Measurements from ENCODE around the gene TULP4.

TULP4 gene

DNA sequence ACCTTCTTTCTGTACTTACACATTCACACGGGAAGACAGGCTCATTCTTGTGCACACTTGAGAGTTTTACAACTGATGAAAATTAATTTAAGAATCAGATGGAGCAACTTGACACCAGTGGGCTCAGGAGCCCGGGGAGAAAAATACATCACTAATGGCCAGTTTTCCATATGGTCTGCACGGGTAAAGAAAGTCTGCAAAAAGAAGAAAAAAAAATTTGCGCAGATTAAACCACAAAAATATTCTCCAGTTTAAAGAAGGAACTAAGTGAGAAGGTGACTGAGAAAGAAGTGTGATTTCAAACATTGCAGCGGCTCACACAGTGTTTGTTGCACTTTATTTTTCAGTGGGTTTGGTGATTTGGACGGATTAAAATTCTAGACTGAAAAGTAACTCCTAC is at the start of gene TULP4:
Gene TULP4 (plus strand): TSS at position 301 of the 400 bp plus-strand sequence. CDS start 1,552 bp downstream, outside the sequence.
- no peak for DNase-seq (ENCODE audit: low read depth in 2 of 2)

- DNase-seq (ENCODE audit: low read depth in 2 of 2) = no peak
These were observed 49.5 kb upstream of the TULP4 start for GRCh38 chr6:158262755-158263154.

DNA sequence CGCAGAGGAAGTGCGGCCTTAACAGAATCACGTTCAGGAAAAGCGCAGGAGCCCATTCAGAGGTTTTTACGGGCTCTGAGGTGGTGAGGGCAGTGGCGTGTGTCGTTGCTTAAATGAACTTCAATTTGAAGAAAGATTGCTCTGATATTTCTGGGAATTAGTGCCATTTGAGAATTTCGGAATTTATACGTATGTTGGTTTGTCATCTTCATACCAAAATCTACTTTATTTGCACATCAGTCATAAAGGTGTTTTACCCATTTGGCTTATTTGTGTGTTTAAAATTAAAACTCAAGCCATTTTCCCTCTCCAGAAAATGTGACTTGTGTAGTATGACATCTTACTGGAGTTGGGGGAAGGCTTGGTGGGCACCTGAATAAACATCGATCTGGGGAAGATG is 48.1 kb upstream of the TULP4 start:
- no peak for DNase-seq (ENCODE audit: low read depth in 2 of 2)

DNA sequence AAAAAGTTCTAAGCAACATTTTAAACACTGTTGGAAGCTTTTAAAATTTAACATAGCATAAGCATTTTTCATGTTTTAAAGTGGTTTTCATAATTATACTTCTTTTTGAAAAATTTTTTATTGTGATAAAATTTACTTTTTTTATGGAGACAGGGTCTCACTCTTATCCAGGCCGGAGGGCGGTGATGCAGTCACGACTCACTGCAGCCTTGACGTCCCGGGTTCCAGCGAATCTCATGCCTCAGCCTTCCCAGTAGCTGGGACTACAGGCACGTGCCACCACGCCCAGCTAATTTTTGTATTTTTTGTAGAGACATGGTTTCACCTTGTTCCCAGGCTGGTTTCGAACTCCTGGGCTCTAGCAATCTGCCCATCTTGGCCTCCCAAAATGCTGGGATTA is 46.1 kb upstream of the TULP4 start:
- DNase-seq (ENCODE audit: low read depth in 2 of 2) = no peak

GRCh38 chr6:158268361-158269147 is 43.7 kb upstream of the TULP4 start:
- DNase-seq (ENCODE audit: low read depth in 2 of 2) = no peak

DNA sequence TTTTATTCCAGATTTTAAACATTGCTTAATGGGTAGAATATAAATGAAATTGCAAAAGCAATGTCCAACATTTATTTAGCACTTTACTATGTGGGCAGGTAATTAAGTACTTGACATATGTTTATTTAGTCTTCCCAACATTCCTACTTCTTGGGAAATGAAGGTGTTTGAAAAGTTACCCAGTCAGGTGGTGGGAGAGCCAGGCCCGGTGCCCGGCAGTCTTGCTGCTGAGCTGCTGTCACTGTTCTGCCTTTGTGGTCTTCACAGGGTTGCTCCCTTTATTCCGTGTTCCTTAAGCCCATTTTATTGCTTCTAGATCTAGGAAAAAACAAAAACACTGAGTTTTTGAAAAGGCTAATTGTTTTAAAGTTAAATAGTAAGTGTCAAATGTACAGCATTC is 42.6 kb upstream of the TULP4 start:
- no peak for DNase-seq (ENCODE audit: low read depth in 2 of 2)

- no peak for DNase-seq (ENCODE audit: low read depth in 2 of 2)
These were observed 41.7 kb upstream of the TULP4 start for GRCh38 chr6:158270389-158271127.

- DNase-seq (ENCODE audit: low read depth in 2 of 2) = no peak
These were observed 39.9 kb upstream of the TULP4 start for GRCh38 chr6:158272324-158272723.

DNA sequence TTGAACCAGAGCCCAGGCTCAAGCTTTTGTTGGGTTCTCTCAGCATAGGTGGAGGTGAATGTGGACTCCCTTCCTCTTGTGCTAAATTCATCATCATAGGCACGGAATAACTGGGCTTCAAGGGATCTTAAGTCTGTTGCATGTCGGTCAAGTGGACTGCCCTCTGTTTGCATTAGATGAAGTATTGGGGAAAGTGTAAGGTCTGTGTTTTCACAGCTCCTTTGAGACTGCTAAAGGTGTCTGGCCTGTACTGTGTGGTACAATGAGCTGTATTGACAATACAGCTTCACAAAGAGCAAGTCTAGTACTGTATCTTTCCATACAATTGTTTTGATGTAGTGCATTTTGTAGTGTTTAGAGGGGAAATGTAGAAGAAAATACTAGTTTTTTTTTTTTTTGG is 34.3 kb upstream of the TULP4 start:
- no peak for DNase-seq (ENCODE audit: low read depth in 2 of 2)

DNA sequence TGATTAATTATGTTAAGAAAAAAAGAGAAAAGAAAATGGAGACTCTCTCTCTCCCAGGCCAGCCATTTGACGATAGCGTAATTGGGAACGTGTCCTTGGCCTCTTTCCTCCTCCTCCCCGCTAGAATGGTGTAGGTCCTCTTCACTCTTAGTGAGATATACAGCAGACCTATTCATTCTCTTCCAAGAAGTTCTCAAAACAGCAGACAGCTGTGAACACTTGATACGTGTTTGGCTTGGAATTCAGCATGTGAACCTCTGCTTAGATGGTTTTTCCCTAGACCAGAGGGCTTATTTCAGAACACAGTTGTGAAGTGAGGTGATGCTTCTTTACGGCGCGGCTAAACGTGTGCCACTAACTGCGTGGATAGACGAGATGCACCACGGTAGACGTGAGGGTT is 32.6 kb upstream of the TULP4 start:
- DNase-seq (ENCODE audit: low read depth in 2 of 2) = no peak

GRCh38 chr6:158283304-158283980 is 28.8 kb upstream of the TULP4 start:
- DNase-seq (ENCODE audit: low read depth in 2 of 2) = no peak

DNA sequence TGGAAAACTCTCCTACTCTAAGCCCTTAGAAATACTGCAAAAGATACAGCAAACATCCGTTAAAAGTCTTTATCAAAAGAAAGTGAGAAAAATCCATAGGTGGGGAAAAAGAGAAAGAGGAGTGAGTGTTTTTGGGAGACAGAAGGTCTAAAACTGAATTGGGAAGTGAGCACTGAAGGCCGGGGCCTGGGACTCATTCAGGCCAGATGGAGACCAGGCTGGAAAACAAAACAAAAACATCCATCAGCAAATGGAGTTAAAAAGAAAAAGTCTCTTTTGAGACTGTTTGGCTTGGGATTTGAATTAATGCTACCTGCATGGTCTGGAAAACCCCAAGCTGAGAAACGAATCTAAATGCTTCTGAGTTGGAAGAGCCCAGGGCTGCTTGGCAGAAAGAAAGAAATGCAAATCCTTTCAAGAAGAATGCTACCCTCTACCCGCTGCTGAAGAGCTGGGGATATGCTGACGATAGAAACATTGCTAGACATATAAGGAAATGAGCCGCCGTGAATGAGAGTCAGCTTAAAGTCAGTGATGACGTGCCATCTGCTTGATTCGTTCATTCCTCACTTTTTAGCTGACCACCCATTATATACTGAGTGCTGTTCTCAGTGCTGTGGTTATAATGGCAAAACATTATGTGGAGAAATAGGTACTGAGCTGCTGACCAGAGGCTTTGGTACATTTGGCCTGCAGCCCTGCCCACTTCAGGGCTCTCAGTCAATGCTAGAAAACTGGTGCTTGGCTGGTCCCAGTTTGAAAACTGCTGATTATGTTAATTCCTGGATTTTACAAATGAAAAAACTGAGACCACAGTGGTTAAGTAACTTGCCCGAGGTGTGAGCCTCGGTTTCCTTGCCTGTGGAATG is 28.0 kb upstream of the TULP4 start:
- no peak for DNase-seq (ENCODE audit: low read depth in 2 of 2)

DNA sequence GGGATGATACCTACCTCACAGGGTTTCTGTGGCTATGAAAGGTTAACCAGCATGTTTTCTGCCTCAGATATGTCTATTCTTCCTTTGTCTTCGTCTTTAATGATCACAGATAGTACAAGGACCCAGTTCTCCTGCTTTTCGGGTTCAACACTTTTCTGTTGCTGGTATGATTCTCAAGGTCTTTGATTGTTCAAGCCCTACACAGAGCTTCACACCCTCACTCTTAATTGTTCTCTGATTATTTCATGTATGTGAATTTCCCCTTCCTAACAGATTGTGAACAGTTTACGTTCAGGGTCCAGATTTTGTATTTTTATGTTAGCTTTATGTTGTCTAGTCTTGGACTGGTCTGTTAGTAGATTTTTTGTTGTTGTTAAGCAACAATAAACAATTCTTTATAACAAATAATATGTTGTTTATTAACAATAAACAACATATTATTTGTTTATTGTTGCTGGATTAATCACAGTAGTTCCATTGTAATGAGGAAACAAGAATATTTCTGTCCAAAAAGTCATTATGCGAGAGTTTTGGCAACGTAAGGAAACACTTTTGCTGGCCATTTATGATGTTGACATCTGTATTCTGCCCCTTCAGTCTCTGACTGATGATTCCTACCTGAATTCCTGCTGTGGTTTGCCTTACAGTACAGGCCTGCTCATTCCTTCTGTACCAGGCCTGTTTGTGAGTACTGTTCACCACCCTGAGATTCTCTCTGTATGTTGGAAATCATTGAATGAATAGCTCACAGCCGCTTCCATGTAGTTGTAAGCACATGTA is 27.2 kb upstream of the TULP4 start:
- no peak for DNase-seq (ENCODE audit: low read depth in 2 of 2)

- no peak for DNase-seq (ENCODE audit: low read depth in 2 of 2)
These were observed 26.6 kb upstream of the TULP4 start for GRCh38 chr6:158285656-158286021.

DNA sequence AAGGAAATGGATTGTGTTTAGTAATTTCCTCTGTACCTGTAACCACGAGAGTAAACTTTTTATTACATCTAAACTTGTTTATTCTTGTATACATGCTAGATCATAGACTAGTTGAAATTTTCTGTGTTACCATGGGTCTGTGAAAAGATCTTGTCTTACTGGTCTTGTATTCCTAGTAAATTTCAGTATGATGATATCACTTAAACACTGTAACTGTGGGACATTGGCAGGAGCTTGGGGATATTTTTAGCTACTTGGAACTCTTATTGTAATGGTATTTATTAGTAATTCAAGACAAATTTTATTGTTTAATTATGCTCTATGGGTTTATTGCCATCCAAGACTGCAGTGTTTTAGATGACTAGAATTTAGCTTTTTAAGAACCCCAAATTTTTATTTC is 25.9 kb upstream of the TULP4 start:
- no peak for DNase-seq (ENCODE audit: low read depth in 2 of 2)

DNA sequence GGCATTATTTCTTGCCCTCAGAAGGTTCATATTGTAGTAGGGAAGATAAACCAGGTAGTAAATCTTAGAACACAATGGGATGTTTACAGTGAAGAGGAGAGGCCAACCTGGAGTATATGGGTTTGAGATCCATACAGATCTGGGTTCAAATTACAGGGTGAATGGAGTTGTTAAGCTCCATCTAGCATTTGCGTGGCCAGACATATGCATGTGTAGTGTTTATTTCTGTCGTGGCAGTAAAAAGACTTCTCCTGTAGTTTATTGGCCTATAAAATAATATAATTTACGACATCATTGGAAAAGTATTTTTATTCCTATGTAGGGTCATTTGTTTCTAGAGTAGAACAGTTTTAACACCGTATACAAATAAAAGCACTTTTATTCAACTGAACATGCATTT is 25.2 kb upstream of the TULP4 start:
- no peak for DNase-seq (ENCODE audit: low read depth in 2 of 2)

- DNase-seq (ENCODE audit: low read depth in 2 of 2) = no peak
These were observed 22.2 kb upstream of the TULP4 start for GRCh38 chr6:158290040-158290439.

DNA sequence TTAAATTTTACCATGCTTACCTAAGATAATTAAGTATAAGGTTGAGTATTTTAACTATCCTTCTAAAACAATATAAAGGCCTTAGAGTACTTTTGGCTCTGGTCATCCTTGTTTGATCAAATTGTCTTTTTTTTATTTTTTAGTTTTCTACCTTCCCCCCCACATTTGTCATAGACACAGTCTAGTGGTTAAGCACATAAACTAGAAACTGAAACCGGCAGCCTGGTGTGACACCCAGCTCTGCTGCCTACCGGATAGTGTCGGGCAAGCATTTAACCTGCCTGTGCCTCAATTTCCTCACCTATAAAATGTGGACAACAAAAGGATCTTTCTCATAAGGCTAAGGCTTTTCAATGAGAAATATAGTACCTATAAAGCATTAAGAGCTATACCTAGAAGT is 21.6 kb upstream of the TULP4 start:
- DNase-seq (ENCODE audit: low read depth in 2 of 2) = peak; percentile 28 to 43

GRCh38 chr6:158292016-158292415 is 20.2 kb upstream of the TULP4 start:
- DNase-seq (ENCODE audit: low read depth in 2 of 2) = no peak

GRCh38 chr6:158293122-158293521 is 19.1 kb upstream of the TULP4 start:
- DNase-seq (ENCODE audit: low read depth in 2 of 2) = no peak

All from stimulated activated CD4-positive, alpha-beta T cell treated with anti-CD3 and anti-CD28 coated beads, Interleukin-4, amount 100 ng/mL, for 48 hours (primary cell).